GM12891 (cell line): ENCODE results near the gene CABP1.

Source experiments
- PAX5 ChIP-seq: IDR thresholded peaks from 2 replicates; pipeline ENCODE4 v1.6.1; 2011; ENCODE audit warnings: low read length, moderate library complexity, mild to moderate bottlenecking; ENCODE audit not compliant: insufficient read depth, severe bottlenecking
- POLR2A ChIP-seq: IDR thresholded peaks from 2 replicates; pipeline ENCODE4 v1.6.1; 2011; ENCODE audit warnings: low read depth, low read length, control low read depth
- POLR2AphosphoS5 ChIP-seq: IDR thresholded peaks from 2 replicates; pipeline ENCODE4 v1.6.1; 2011; ENCODE audit warnings: low read depth, low read length, control low read depth
- POU2F2 ChIP-seq: IDR thresholded peaks from 2 replicates; pipeline ENCODE4 v1.6.1; 2011; ENCODE audit warnings: low read depth, mild to moderate bottlenecking, control low read depth, low read length, moderate library complexity
- SPI1 ChIP-seq: IDR thresholded peaks from 2 replicates; pipeline ENCODE4 v1.6.1; 2011; ENCODE audit warnings: low read depth, low read length, control low read depth
- TAF1 ChIP-seq: IDR thresholded peaks from 2 replicates; pipeline ENCODE4 v1.6.1; 2011; ENCODE audit warnings: low read depth, low read length, control low read depth

DNA sequence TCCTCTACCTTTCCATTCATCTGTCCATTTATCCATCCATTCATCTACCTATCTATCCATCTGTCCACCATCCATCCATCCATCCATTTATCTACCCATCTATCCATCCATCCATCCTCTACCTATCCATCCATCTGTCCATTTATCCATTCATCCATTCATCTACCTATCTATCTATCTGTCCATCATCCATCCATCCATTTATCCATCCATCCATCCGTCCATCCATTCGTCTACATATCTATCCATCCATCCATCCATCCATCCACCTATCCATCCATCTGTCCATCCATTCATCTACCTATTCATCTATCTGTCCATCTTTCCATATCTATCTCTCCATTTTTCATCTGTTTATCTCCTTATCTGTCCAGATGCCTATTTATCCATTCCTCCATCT lies 21.0 kb downstream of the CABP1 start:
- no peak for TF ChIP-seq POLR2AphosphoS5
- no peak for TF ChIP-seq TAF1
- TF ChIP-seq POLR2A = no peak
- TF ChIP-seq SPI1 = no peak
- no peak for TF ChIP-seq POU2F2
- no peak for TF ChIP-seq PAX5
